ENCODE results near the gene CNPY1. TPM values are rescaled to one million over a fixed set of nuclear protein-coding genes. Genes with fewer than 3 reads are reported as not detected.

Gene CNPY1
- polyA plus RNA-seq, 1 experiment: not detected

DNA sequence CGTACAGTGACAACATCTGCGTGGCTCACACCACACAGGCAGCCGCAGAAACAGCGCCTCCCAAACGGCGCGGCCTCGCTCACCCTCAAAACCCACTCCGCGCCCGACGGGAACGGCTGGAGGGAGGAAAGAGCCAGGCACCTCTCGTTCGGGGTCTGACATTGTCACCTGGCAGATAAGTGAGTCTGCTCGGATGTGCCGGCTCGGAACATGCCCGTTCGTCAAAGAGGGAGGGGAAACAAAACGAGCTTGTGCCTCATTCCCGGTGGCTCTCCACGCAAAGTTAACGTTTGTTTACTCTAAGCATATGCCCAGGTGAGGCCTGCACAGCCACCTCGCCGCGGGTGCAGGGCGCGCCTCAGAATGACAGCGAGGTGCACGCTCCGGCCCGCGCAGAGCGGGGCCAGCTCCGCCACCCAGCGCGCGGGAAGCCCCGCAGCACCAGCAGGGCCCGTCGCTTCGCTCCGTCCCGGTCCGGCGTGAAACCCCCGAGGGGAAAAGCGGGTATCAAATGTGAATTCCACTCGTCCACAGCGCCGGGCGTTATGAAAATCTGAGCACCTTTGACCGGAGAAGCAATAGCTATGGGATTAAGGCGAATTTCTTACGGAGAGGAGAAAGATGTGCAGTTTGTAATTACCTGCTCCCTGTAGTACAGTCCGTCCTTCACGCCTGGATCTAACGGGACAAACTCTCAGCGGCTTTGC lies 13.1 kb downstream of the CNPY1 start:
- Histone ChIP-seq H3K9me3 (ENCODE audit: control insufficient read depth, insufficient read depth, low read length) (no peaks in the 10 kb centered on the region; the same call in 1 of the 2 replicates), H3K4me3 (ENCODE audit: low read depth, low read length) (no peak overlapping the region), H3K27ac (ENCODE audit: low read depth, low read length) (no peak overlapping the region), H3K27me3 (ENCODE audit: control insufficient read depth, insufficient read depth, low read length) (peaks cover 34% of the 10 kb centered on the region)
- DNase-seq (ENCODE audit: low read depth, low spot score): no peak
- ChIA-PET POLR2A (no interaction called here), CTCF (interaction anchor here (1.0 to 1.2 kb wide), 2 partner anchors 63 to 606 kb away, joined by 3 to 6 read pairs; no protein-coding TSS in a partner anchor)
- TF ChIP-seq CTCF (IDR thresholded peaks at IDR 0.05; ENCODE audit: low read depth, low read length): no peak

- H3K27ac ChIP-seq (ENCODE audit: low read depth, low read length): no peak overlapping the region
- peaks cover 34% of the 10 kb centered on the region for H3K27me3 ChIP-seq (ENCODE audit: control insufficient read depth, insufficient read depth, low read length)
- CTCF ChIA-PET: interaction anchor here (1.2 kb wide), 1 partner anchor 605 kb away, joined by 6 read pairs; no protein-coding TSS in a partner anchor
- no peak overlapping the region for H3K4me3 ChIP-seq (ENCODE audit: low read depth, low read length)
- H3K9me3 ChIP-seq (ENCODE audit: control insufficient read depth, insufficient read depth, low read length): no peaks in the 10 kb centered on the region; the same call in 1 of the 2 replicates
- no peak for TF ChIP-seq CTCF (IDR thresholded peaks at IDR 0.05; ENCODE audit: low read depth, low read length)
- no peak for DNase-seq (ENCODE audit: low read depth, low spot score)
- POLR2A ChIA-PET: no interaction called here
These were observed 13.6 kb downstream of the CNPY1 start for GRCh38 chr7:155532792-155533119.

DNA sequence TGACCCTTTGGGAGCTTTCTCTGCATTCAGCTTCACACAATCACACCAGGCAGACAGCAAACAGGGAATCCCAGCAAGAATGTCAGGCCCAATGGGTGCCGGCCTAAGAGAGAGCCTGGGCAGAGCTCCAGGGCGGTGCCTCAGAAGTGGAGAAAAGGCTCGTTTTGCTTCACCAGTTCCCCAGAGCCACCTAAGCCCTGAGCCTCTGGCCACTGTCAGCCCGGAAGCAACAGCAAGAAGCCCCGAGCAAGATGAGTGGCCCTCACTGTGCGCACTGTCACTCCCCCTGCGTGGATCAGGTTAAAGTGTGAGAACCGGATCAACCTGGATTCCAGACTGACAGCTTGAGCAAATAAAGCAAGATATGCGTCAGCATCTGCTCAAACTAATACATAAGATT lies 14.7 kb downstream of the CNPY1 start:
- H3K4me3 ChIP-seq (ENCODE audit: low read depth, low read length): no peak overlapping the region
- no peak for TF ChIP-seq CTCF (IDR thresholded peaks at IDR 0.05; ENCODE audit: low read depth, low read length)
- ChIA-PET CTCF (no interaction called here), POLR2A (no interaction called here)
- H3K27ac ChIP-seq (ENCODE audit: low read depth, low read length): no peak overlapping the region
- H3K9me3 ChIP-seq (ENCODE audit: control insufficient read depth, insufficient read depth, low read length): no peaks in the 10 kb centered on the region; the same call in 1 of the 2 replicates
- no peak for DNase-seq (ENCODE audit: low read depth, low spot score)
- peaks cover 34% of the 10 kb centered on the region for H3K27me3 ChIP-seq (ENCODE audit: control insufficient read depth, insufficient read depth, low read length)

GRCh38 chr7:155530601-155531000 lies 15.8 kb downstream of the CNPY1 start:
- H3K27ac ChIP-seq (ENCODE audit: low read depth, low read length): no peak overlapping the region
- no peak for TF ChIP-seq CTCF (IDR thresholded peaks at IDR 0.05; ENCODE audit: low read depth, low read length)
- DNase-seq (ENCODE audit: low read depth, low spot score): no peak
- peaks cover 34% of the 10 kb centered on the region for H3K27me3 ChIP-seq (ENCODE audit: control insufficient read depth, insufficient read depth, low read length)
- H3K9me3 ChIP-seq (ENCODE audit: control insufficient read depth, insufficient read depth, low read length): no peaks in the 10 kb centered on the region; the same call in 1 of the 2 replicates
- ChIA-PET CTCF (no interaction called here), POLR2A (no interaction called here)
- H3K4me3 ChIP-seq (ENCODE audit: low read depth, low read length): no peak overlapping the region

- H3K27me3 ChIP-seq (ENCODE audit: control insufficient read depth, insufficient read depth, low read length): peaks cover 31% of the 10 kb centered on the region
- H3K27ac ChIP-seq (ENCODE audit: low read depth, low read length): no peak overlapping the region
- no peak for TF ChIP-seq CTCF (IDR thresholded peaks at IDR 0.05; ENCODE audit: low read depth, low read length)
- ChIA-PET CTCF (no interaction called here), POLR2A (no interaction called here)
- DNase-seq (ENCODE audit: low read depth, low spot score): no peak
- no peaks in the 10 kb centered on the region; the same call in 1 of the 2 replicates for H3K9me3 ChIP-seq (ENCODE audit: control insufficient read depth, insufficient read depth, low read length)
- no peak overlapping the region for H3K4me3 ChIP-seq (ENCODE audit: low read depth, low read length)
These were observed 16.5 kb downstream of the CNPY1 start for GRCh38 chr7:155529845-155530244.

All from AG04450 (cell line).